Stimulated activated CD4-positive, alpha-beta T cell treated with anti-CD3 and anti-CD28 coated beads, Interleukin-1b, Interleukin-23, amount 100 ng/mL, for 4 hours (primary cell): ENCODE data around the gene GRB14.
"Not testable (repeated sequence)": the region's sequence is repeated elsewhere in the genome, so short reads cannot be mapped to it uniquely, and the experiment has no call there.

Experiments
- DNase-seq, 2 donors: peaks; one replicate each; pipeline ENCODE4 v3.0.0-alpha.2; 2020; ENCODE audit warnings: low read depth in 2 of 2

The GRB14 gene

GRCh38 chr2:164495491-164496223 lies 125.6 kb downstream of the GRB14 start:
- DNase-seq, result no peak

- no peak for DNase-seq
Measured at GRCh38 chr2:164485541-164485940, 135.7 kb downstream of the GRB14 start.

- no peak for DNase-seq
Measured at GRCh38 chr2:164479460-164479859, 141.8 kb downstream of the GRB14 start.

DNA sequence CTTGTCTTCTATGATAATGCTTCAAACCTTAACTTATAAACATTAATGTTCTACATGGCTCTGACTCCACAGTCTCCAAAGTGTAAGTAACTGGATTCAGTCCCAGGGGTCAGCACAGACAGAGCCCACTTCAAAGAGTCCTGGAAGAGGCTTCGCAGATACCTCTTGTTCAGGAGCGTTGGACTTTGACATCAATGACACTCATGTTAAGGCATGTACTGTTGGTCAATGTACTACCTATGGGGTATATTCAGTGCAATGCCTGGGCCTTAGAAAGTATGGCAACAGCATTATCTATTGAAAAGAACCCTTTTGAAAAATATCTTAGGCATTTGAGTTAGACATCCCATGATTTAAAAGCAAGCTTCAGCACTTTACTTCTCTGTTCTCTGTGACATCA lies 143.1 kb downstream of the GRB14 start:
- DNase-seq, result no peak

DNA sequence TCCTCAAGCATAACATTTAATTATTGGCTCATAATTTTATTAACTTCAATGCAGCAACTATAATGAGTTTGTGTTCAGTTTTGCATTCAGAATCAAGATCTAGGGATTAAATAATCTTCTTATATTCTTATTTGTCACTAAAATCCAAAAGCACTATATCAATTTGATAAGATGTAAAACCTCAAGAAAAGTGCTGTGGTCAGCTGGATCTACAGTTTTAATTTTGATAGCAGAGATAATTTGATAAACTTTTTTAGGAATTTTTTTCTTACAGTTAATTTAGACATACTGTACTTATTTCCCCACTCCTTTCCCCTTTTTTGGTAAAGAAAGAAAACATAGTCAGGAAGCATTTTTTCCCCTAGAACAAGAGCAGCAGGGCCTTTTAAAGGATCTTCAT lies 146.4 kb downstream of the GRB14 start:
- DNase-seq, result no peak

DNA sequence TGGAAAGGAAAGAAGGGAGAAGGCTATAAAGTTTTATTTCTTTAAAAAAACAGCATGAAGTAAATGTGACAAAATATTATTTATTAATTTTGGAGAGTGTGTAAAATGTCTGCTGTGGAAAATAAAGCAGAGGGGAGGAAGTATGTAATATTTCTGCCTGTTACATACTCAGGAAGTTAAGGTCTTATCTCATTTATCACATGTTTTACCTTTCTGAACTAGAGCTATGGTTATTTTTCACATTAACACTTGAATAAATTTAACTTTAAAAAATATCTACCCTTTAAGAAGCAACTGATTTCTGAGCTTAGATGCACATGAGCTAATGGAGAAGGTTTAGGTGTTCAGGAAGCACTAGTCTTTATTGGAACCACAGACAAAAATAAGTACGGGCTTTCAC lies 148.3 kb downstream of the GRB14 start:
- DNase-seq, result no peak

GRCh38 chr2:164465047-164465446 lies 156.2 kb downstream of the GRB14 start:
- DNase-seq, result not testable (repeated sequence)

GRCh38 chr2:164464376-164464775 lies 156.9 kb downstream of the GRB14 start:
- DNase-seq, result no peak

DNA sequence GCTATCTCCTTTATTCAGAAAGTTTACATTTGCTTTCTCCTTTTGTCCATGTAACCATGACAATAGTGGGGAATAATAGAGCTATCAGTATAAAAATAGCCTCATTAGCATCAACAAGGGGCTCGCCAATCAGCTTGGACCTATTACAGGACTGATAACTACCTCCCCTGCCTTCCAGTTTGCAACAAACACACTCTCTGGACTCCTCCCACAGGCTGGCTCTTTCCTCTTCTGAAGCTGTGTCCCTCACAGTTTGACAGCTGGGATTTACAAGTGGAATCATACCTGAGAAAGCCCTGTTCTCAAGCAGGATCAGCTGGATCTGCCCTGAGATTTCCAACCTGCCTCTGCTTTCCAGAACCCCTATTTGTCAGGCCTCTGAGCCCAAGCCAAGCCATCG lies 162.5 kb downstream of the GRB14 start:
- no peak for DNase-seq

GRCh38 chr2:164457271-164457670 lies 164.0 kb downstream of the GRB14 start:
- no peak for DNase-seq

- DNase-seq, result no peak
Measured at GRCh38 chr2:164456619-164457018, 164.7 kb downstream of the GRB14 start.

DNA sequence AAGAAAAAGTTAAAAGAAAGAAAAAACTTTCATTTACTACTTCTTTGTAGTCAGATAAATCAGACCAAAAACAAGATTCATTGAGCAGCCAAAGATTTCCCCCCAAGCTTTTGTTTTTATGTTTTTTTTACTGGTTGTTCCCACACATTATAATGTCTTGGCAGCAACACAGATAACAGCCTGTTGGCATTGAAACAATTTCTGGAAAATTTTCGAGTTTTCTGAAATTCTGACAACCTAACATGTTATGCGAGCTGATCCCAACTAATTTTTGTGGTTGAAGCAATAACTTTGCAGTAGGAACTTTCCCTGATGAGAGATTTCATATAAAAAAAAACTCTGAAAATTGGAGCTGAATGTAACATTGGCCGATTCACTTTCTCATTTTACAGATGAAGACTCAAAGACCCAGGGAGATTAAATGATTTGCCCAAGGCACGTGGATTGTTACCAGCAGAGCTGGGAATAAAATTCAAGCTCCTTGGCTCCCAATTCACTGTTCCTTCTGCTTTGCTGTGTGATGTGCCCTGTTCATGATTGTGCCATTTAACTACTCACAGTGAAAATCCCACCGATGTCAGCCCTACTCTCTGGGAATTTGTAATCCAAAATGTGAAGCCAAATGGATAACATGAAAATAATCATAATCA lies 167.5 kb downstream of the GRB14 start:
- no peak for DNase-seq

- no peak for DNase-seq
Measured at GRCh38 chr2:164450278-164450677, 171.0 kb downstream of the GRB14 start.

- DNase-seq, result no peak
Measured at GRCh38 chr2:164449706-164450105, 171.6 kb downstream of the GRB14 start.

- no peak for DNase-seq
Measured at GRCh38 chr2:164447660-164448059, 173.6 kb downstream of the GRB14 start.
